Adrenal gland (tissue), 5 donors: Measurements from ENCODE around the gene NHS.

ENCODE experiments used
- CTCF ChIP-seq, 6 experiments: fragments of 450-650 bp in 4 of 6; fragments of 200-600 bp in 2 of 6; sonication (generic) in 1 of 6; IDR thresholded peaks; 1 replicate in 5 of 6; 2 replicates in 1 of 6; pipeline versions ENCODE4 v1.5.1 to v1.8.0; 2016 to 2021; ENCODE audit warnings: antibody characterized with exemption in 6 of 6, mild to moderate bottlenecking in 2 of 6, moderate library complexity in 1 of 6
- POLR2A ChIP-seq, 2 donors: fragments of 450-650 bp; IDR thresholded peaks; one replicate each; pipeline ENCODE4 v1.6.1; 2017; ENCODE audit warnings: antibody characterized with exemption in 2 of 2, mild to moderate bottlenecking in 2 of 2, moderate library complexity in 1 of 2
- donor health status: DM: no; HTN: no; CAD: no.

- TF ChIP-seq CTCF (IDR thresholded peaks at IDR 0.05) (no peak), POLR2A (IDR thresholded peaks at IDR 0.05) (no peak)
These were observed 221.1 kb downstream of the NHS start for GRCh38 chrX:17596061-17596460.
